DMS 273 treated with DMSO at 0.1 percent for 48 hours (cell line): ENCODE data around the gene CDCA4.
A peak's percentile ranks its signal among the peaks of the same experiment; 100 is the strongest.
"Not testable (repeated sequence)": the region's sequence is repeated elsewhere in the genome, so short reads cannot be mapped to it uniquely, and the experiment has no call there.

Experiments
- DNase-seq: peaks from one replicate; lab custom pipeline; 2025; lab: John Stamatoyannopoulos, UW

CDCA4 gene

GRCh38 chr14:105058521-105059034 lies 37.7 kb upstream of the CDCA4 start:
- DNase-seq: no peak

GRCh38 chr14:105056303-105056831 lies 35.5 kb upstream of the CDCA4 start:
- DNase-seq: no peak

DNA sequence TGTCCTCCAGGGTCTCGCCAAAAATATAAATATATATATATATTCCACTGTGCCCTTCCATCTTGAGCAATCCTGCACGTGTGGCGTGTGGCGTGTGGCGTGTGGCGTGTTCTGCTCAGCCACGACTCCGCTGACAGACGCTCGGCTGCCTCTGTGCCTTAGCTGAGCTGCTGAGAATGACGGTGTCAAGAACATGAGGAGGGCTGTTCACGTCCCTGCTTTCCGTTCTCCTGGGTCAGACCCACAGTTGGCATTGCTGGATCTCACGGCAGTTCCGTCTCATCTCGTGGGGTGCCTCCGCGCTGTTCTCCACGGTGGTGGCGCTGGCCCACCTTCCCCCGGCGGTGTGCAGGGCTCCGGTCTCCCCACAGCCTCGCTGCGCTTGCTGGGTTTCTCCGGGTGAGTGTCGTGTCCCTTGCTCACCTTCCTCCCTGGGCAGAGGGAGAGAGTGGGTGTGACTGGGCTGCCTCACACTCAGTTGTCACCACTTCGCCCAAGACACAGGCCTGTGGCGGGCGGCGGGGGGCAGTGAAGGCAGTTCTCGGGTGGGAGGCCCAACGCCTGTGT lies 34.9 kb upstream of the CDCA4 start:
- DNase-seq: no peak

DNA sequence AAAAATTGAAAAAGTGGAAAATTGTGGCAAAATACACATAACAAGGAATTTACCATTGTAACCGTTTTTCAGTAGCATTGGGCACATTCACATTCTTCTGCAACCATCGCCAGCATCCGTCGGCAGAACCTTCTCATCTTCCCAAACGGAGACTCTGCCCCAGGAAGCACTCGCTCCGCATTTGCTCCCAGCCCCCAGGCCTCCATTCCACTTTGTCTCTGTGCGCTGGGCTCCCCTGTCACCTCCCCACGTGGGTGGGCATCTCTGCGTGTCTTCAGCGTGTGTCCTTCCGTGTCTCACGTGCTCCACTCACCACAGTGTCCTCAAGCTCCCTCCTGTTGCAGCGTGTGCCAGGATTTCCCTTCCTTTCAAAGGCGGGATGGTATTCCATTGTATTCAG lies 34.5 kb upstream of the CDCA4 start:
- DNase-seq: no peak

GRCh38 chr14:105053996-105054395 lies 33.1 kb upstream of the CDCA4 start:
- DNase-seq: no peak

- no peak for DNase-seq
Measured at GRCh38 chr14:105053421-105053820, 32.5 kb upstream of the CDCA4 start.

- DNase-seq: no peak
Measured at GRCh38 chr14:105052110-105052458, 31.2 kb upstream of the CDCA4 start.

- no peak for DNase-seq
Measured at GRCh38 chr14:105051182-105052109, 30.6 kb upstream of the CDCA4 start.

- DNase-seq: no peak
Measured at GRCh38 chr14:105050551-105050897, 29.6 kb upstream of the CDCA4 start.

- DNase-seq: no peak
Measured at GRCh38 chr14:105049753-105050550, 29.1 kb upstream of the CDCA4 start.

- DNase-seq: no peak
Measured at GRCh38 chr14:105047283-105048016, 26.6 kb upstream of the CDCA4 start.

DNA sequence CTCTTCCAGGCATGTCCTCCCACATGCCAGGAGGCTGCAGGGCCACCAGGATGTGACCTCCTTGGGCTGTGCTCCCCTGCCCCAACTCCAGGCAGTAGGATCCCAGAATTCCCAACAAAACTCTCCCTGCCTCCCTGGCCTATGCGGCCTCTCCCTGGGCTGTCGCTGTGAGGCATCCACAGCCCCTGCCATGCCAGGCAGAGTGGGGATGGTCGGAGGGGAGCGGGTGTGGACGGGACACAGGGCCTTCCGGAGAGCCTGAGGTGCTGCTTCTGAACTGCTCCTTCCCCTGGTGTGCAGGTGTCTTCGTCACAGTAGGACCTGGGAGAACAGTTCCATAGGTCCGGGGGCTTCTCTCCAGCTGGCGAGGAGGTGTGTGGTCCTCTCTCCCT lies 26.0 kb upstream of the CDCA4 start:
- DNase-seq: no peak

DNA sequence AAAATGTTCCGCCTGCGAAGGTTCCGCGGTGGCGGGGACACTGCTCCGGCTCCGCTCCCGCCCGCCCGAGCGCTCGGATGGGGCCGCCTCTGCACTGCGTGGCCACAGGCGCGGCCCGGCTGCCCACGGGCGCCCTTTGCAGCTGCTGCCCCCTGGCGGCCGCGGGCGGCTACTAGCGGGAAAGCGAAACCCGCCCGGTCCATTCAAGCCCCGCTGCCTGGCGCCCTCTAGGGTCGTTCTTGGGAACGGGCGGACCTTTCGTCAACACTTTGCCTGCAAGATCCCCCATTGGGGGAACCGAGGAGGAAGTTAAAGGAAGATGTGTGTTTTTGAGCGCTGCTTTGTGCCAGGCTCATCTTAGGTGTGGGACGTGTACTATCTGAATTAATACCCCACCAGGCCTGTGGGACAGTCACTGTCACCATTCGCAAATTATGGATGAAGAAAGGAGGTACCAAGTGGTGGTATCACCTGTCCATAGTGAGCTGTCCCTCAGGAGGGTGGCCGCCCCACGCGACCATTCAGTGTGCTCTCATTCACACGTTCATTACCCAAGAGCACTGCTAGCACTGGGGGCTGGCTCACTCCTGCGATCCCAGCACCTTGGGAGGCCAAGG lies 24.9 kb upstream of the CDCA4 start:
- DNase-seq: peak; percentile 53

DNA sequence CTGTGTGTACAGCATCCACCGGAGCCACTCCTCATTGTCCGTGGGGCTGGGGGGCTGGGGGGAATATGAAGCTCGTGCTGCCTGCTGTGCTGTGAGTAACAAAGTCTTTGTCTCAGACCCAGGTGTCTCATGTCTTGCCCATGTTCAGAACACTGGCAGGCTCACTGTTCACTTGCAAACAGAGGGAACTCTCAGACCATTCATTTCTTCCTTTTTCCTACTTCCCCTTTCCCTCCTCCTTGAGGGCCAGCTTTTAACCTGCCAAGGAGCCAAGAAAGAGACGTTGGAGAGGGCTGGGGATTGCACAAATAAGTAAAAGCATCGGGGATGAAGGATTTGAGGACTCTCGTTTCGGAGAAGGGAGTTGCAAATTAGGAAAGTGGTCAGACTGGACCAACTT lies 22.8 kb upstream of the CDCA4 start:
- DNase-seq: no peak

DNA sequence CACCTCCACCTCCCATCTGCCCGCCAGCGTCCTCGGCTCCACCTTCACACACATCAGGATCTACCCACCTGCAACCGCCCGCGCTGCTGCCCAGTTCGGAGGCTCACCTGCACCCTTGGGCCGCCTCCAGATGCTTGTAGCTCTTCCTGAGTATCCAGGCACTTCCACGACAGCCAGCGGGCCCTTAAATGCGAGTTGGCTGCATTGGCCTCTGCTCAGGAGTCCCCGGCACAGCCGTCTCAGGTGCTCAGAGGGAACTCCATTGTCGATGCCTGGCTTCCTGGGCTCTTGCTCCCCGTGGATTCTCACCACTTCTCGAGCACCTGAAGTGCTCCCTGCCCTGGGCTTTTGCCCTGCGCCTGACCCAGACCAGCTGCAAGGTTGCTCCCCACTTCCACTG lies 21.9 kb upstream of the CDCA4 start:
- DNase-seq: no peak

GRCh38 chr14:105041841-105042765 lies 21.2 kb upstream of the CDCA4 start:
- DNase-seq: no peak

DNA sequence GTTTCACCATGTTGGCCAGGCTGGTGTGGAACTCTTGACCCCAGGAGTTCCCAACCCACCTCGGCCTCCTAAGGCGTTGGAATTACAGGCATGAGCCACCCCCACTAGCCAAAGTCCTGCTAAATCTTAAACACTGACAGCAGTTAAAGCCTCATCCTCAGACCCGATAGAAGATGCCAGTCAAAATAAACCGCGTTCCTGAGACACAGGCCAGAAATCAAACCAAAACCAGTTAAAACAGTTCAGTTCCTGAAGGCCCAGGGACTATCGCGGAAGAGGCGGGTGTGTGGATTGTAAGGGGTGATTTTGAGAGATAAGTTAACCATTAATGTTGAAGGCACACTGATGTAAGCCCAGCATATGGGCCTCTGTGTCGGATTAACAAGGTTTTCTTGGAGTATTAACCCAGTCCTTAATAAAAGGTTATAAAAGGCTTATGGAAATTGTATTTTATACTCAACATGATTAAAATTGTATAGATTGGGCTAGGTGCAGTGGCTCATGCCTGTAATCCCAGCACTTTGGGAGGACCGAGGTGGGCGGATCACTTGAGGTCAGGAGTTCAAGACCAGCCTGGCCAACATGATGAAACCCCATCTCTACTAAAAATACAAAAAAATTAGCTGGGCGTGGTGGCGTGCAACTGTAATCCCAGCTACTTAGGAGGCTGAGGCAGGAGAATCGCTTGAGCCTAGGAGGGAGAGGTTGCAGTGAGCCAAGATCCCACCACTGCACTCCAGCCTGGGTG lies 18.7 kb upstream of the CDCA4 start:
- no peak for DNase-seq

DNA sequence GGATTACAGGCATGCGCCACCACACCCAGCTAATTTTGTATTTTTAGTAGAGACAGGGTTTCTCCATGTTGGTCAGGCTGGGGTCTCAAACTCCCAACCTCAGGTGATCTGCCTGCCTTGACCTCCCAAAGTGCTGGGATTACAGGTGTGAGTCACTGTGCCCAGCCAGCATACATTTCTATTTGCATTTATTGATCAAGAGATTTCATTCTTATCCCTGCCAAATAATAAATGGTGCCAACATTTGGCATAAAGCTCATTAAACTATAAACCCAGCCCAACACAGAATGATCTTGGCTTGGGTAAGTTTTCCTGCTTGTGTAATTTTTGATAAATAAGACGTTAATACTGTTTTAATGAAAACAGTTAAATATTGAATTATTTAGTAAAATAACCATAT lies 14.7 kb upstream of the CDCA4 start:
- not testable (repeated sequence) for DNase-seq

DNA sequence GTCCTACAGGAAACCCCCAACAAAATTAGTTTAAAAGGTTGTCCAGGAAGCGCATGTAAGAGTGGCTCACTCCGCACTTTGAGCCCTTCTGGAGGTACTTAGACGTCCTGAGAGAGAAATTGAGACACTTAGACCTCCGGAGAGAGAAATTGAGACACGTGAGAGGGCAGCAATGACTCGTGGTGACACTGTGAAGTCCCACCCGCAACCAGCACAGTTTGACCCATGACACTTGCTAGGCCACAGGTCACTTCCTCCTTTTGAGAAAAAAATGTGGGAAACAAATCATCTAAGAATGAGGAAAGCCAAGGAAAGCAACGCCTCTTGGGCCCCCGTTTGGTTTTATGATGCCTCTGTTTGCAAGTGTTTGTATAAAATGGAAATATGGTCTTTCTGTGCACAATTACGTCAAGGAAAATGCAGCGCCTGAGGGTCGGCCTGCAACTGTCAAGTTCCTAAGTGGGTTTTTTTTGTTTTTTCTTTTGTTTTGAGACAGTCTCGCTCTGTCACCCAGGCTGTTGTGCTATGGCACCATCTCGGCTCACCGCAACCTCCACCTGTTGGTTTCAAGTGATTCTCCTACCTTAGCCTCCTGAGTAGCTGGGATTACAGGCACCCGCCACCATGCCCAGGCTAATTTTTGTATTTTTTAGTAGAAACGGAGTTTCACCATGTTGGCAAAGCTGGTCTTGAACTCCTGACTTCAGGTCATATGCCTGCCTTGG lies 13.6 kb upstream of the CDCA4 start:
- DNase-seq: no peak
